HG03064 (cell line): ENCODE data around the gene NPHP4.

Experiments used
- ATAC-seq: cut with Tn5 transposase; IDR thresholded peaks from one replicate; pipeline ENCODE4 v1.9.1; 2021; ENCODE audit warnings: low read depth; ENCODE audit not compliant: unreplicated experiment

The NPHP4 gene

DNA sequence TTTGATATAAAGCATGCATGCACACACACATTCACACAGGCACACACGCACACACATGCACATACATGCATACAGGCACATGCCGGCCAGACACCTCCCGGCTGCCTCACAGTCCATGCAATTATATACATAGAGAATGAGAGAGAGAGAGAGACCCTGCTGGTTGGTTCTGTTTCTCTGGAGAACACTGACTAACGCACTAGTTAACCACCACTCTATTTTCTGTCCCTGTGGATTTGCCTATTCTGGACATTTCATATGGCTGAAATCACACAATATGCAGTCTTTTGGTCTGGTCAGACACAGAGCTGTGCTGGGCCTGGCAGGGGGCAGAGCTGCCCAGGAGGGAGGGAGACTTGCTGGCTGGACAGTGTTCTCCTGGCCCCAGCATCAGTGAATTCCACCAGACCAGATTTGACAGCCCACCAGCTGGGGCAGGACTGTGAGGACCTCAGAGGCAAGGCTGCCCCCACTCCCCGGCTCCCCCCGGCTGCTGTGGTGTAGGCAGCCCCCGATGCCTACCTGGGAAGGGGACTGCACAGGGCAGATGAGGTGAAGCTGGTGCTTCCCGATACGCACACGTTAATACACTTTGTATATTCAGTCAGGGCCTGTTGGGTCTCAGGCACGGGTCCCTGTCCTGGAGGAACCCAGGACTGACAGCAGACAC, 152.2 kb downstream of the NPHP4 start:
- no peak for ATAC-seq

DNA sequence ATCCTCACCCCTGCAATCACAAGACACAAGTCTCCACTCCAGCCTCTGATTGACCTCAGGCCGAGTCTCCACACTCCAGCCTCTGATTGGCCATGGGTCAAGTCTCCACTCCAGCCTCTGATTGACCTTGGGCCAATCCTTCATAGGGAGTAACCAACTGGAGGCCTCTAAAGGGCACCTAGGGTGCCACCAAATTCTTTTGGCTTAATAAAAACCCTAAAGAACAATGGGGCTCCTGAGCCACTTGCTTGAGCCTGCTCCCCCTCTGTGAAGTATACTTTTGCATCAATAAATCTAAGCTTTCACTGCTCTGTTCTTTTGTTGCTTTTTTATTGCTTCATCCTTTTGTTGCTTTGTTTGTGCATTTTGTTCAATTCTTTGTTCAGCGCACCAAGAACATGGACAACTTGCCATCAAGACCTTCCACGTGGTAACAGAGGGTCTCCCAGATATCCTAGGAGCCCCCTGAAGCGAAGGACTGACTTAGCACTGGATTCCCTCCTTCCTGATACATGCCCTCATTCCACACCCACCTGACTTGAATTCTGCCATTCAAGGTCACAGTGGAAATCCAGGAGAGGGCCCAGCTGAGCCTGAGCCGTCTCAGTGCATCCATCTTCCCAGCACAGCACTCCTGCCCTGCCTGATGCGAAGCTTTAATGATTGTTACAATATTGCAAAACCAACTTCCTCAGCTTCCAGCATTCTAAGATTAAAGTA, 152.9 kb downstream of the NPHP4 start:
- no peak for ATAC-seq

DNA sequence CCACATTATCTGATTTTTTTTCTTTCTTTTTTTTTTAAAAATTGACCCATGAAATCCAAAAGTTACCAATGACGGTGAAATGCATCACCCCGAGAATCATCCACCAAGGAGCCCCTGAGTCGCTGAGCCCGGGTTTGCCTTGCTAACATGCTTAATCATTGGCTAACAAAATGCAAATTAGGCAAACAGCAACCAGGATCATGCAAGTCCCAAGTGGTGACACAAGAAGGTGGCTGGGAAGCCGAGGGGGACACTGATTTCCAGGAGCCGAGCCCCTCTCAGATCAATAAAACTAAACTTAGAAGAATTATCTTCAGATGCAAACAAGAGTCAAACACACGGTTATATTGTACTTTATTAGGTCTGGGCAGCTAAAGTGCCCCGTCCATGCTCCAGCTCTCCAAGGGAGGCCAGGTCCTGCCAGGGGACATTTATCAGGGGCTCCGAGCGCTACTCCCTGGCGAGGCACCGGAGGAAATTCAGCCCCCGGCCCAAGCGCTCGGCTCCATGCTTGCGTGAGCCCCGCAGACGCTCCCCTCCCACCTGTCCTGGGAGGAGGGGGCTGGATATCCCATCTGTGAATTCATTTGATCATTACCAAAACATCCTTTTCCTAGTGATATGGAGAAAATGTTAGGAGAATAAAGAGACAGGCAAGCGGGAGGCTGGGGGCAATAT, 154.1 kb downstream of the NPHP4 start:
- ATAC-seq, result no peak

DNA sequence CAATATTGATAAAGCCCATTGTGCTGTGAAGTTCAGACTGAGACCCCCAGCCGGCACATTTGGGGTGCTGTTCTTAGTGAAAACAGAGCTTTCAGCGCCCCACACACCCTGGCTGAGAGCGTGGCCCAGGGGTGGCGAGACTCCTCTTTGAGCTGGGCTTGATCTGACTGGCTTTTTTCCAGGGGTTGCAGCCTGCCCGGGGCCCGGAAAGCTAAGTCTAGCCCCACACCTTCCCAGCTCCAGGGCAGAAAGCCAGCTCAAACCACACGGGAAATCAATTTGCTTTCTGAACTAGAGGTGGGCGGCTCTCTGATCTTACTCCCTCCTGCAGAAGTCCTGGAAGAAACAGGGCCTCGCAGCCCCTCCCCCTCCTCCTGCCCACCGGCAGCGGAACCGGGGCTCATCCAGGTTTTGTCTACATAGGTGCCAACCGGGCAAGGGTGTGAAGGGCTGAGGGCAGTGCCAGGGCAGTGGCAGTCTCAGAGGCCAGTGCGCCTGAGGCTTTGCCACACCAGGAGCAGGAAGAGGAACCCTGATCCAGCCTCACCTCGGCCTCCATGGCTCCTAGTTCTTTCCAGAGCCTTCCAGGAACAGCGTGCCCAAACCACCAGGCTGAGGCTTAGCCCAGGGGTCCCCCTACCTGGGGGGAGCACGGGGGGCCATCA, 155.3 kb downstream of the NPHP4 start:
- no peak for ATAC-seq

DNA sequence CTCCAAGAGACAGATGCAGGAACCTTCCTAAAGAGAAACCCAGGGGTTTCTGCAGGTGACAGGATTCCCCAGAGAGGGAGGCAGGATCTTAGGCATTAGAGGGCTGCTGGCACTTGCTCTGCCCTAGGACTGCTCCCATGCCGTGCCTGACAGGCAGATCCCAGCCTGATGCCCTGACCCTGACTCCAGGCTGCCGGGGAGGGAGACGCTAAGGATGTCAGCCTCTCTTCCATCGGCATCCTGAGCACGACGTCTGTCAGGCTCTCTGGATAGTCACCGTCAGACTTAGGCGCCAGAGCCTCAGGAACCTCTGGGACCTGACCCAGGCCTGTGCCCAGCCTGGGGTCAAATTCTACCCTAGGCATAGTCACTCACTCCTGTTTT, 157.1 kb downstream of the NPHP4 start:
- no peak for ATAC-seq

DNA sequence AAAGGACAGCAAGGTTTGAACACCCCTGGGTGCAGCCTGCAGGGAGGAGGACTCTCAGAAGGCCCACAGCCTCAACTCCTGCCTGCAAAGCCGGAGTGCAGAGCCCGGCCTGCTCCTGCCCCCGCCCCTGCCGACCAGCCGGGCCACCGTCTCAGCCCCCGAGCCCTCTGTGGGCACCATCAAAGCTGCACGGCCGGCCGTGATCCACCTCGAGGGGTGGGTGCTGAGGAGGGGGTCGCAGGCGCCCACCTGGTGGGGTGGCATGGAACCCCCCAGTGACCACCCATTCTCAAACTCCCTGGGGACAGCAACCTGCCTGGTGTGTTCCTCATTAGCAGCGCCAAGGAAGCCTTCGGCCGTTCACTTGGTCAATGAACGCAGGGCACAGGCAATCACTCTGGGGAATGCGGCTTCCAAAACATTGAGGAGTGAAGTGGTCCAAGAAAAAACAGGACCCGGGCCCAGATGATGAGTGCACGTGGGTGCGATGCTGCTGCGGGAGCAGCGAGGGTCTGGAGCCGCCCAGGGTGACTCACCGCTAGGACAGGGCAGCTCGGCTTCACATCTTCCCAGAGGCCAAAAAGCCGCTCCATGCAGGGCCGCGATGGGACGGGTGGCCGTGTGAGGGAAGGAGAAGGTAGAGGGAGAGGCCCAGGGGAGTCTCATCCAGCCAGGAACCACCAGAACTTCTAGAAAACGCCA, 157.6 kb downstream of the NPHP4 start:
- no peak for ATAC-seq

DNA sequence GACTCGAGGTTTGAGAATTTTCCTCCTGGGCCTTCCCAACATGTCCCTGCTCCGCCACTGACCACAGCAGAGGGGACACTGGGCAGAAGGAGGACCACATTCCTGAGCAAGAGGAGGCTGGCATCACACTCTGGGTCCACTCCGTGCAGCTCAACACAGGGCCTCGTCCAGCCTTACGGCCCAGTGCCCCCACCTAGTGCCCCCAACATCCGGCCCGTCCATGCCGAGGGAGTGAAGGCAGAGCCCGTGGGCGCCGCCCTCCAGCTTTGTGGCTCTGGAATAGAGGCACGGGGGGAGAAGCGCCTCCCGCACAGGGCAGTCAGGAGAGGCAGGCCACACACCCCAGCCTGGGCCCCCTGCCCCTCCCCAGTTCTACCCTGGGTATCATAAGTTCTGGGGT, 158.3 kb downstream of the NPHP4 start:
- no peak for ATAC-seq

DNA sequence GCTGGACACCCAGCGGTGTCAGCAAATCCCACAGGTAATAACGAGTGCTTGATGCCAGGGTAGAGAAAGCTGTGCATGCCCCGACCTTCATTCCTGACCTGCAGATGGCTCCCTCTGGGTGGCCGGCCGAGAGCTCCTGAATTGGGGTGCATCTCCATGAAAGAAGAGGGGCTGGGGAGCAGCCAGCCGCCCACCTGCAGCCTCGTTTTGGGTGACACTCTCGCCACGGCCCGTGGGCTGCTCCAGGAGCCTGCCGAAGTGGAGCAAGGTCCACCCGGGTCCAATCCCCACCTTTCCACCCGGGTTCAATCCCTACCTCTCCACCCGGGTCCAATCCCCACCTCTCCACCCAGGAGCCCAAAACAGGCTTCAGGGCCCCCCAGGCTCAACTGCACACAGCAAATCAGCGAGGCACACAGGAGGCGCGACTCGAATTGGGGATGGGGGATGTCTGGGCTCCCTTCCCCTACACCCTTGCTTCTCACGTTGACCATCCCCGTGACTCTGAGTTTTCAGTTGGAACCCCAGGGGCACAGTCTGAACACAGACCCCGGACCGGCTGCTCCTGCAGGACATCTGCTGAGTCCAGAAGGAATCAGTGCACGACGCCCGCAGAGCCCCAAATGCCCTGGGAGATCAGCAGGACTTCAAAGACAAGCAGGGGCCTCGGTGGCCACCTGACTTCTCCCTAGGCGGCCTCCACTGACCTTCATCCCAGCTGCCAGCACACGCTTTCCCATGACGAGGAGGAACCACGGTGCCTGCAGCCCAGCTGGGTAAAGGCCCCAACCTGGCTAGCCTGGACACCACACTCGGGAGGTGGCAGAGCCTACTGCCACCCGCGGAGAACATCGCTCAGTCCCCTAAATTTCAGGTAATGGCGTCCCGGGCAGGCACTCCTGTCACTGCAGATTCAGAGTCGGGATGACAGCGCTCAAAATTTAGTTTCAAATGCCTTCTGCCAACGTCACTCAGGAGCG, 159.0 kb downstream of the NPHP4 start:
- ATAC-seq, result no peak

DNA sequence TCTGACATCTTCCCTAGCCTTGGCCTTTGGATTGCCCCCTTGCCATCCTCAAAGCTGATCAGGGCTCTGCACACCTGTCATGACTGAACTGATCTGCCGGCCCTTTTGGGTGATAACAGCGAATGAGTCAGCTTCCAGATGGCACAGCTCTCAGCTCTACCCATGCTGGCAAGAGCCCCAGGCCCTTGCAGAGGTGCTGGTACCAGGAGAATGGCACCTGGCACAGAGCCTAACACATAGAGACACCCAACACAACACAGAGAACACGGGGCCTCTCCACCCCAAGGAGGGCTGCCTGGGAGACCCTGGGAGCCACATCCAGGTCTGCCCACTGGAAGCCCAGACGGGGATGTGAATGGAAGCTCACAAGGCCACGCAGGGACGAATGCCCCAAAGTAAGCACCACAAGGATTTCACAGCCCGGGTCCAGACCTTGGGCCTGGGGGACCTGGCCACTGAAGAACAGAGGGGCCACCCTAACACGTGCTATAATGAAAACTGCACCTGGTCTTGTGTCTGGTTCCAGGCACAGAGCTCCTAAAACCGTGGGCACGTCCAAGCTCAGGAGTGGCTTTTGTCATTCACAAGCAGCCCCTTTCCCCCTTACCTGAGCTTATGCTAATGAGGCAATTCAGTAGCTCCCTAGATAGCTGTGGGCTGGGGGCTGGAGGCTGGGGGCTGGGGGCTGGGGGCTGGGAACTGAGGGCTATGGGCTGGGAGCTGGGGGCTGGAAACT, 160.5 kb downstream of the NPHP4 start:
- ATAC-seq, result no peak

DNA sequence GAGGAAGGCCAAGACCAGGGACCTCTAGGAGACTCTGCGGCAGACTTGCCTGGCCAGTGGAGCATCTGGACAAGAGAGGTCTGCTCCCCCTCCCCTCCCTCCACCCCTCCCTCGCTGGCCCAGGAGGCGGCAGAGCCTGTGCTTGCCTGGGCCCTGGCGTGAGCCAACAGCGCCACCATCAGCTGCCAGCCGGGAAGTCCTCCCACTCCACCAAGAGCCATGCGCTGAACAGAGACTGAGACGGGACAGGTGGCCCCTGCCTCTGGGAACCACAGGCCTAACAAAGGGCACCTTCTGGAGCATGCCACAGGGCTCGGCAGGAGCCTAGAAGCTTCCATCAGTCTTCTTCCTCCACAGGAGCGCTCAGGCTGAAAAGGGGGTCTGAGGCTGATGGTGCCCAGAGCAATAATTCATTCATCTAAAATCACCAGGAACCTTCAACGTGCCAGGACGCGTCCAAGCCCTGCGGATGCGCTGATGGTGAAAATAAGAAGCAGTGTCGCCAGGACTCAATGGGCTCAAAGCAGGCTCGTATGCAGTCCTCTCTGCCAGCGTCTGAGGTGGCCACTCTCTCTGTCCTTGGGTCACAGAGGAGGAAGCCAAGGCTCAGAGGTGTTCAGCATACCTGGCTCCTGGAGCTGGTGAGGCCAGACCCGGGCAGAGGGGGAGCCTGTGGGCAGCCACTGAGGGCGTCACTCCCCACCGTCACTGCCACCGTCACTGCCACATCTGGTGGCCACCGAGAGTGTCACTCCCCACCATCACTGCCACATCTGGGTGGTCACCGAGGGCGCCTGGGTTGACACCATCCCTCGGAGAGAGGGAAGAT, 161.2 kb downstream of the NPHP4 start:
- ATAC-seq, result no peak

DNA sequence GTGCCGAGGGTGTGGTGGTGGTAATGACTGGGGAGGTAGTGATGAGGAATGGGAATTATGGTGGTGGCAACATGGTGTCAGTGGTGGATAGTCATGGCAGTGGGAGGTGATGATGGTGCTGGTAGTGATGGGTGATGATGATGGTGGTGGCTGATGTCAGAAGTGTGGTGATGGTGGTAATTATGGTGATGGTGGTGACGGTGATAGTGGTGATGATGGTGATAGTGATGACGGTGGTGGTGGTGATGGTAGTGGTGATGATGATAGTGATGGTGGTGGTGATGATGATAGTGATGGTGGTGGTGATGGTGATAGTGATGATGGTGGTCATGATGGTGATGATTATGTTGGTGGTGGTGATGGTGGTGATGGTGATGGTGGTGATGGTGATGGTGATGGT, 162.8 kb downstream of the NPHP4 start:
- no peak for ATAC-seq

DNA sequence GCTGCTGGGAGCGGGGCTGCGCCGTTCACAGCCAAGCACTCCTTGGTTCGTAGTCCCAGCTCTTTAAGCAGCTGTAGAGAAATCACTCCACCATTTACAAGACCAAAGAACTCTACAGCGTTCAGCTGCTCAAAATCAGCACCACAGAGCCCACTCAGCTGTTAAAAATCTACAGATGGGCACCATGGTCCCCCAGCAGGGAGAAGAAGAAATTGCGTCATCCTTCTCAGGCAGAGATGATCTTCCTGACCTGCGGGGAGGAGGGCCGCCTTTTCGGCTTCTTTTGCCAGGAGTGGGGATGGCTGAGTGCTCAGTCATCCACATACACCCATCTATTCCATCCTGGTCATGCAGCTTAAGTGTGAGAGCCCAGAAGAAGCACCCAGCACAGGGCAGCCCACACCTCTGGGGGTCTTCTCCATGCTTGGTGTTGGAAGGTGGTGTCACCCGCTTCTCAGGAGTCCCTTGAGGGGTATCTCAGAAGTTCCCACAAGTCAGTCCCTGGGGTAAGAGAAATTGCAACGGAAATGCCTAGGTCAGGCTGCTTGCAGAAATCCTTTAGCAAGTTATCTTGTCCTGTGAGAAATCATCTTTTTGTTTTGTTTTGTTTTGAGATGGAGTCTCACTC, 163.8 kb downstream of the NPHP4 start:
- ATAC-seq, result no peak

DNA sequence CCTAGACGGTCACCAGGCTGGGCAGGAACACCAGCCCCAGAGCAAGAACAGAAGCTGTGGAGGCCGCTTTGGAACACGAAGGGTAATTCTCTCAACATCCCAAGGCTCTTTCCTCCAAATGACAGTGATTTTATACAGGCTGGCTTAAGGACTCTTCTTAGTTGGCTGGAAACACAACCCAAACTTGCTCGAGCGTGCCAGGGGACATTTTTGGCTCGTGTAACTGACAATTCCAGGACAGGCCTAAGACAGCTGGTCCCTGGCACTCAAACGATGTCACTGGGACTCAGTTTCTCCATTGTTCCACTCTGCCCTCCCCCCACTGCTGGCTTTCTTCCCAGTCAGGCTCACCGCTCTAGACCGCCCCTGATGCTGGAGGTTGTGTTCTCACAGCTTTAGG, 164.7 kb downstream of the NPHP4 start:
- no peak for ATAC-seq

DNA sequence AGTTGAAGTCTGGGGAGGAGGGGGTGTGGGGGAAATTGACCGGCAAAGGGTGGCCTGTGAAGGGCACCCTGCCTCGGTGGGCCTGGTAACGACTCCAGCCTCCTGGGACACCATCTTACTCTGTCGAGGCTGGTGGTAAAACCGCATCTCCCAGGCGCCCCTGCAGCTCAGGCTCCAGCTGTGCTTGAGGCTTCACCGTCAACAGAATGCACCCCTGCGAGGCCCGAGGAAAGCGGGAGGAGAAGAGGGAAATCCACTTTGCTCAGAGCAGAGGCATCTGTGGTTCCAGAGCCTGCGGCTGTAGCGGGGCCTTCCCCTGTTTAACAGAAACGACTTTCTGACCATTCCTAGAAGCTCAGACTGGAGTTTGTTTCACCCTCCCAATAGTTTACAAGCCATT, 165.6 kb downstream of the NPHP4 start:
- ATAC-seq, result no peak

DNA sequence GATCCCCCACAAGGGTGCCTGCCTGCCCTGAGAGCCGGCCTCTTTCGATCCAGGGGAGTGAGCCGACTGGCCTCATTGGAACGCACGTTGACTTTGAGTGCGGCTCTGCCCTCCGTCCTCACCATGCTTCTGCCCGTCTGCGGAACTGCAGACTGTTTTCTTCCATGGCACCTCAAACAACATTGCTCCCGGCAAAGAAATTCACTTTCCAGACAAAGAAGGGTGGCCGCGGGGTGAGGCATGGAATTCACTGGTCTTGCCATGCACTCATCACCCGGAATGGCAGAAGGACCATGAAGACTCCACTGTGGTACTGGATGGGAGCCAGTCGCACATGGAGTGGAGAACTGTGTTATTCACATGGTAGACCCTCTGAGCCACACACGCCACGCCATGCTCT, 169.5 kb downstream of the NPHP4 start:
- ATAC-seq, result no peak

DNA sequence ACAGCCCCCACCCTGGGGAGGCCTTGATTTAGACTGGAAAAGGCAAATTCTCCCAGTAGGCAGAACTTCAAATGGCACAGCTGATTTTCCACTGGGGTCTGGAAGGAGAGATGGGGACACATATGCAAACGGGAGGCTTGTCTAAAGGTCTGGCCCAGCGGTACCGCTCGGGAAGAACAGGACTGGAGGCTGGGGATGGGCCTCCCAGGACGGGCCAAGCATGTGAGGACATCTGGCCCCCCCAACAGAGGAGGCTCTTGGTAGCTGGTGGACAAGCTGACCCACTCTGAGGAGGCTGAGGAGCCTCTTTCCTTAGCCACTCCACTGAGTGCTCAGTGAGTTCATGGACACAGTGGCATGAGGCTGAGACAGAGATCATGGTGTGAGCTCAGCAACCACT, 170.0 kb downstream of the NPHP4 start:
- no peak for ATAC-seq

DNA sequence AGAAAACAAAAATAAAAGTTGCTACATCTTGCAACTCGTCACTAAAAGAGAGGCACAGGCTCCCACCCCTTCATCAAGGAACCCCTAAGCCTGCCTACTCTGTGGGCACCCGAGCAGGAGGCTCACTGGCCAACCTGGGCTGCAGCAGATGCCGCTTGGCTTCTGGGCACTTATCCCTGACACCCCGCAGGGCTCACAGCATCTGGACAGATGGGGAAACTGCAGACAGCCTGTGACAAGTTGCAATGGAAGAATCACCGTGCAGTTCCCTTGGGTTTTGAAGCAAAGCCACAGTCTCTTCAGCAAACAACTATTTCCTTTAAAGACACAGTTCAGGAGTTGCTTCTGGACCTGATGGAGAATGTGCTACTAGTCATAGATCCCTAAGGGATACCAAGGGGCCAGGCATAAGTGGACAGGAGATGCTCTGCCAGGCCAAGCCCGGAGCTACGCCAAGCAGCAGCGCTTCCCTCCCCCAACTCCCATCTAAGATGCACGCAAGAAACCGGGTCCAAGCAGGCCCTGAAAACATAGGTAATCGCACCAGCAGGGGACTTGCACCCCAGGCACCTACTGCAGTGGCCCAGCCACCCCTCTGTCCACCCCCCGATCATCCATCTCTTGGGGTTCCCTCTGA, 170.6 kb downstream of the NPHP4 start:
- no peak for ATAC-seq
